H1 (cell line): ENCODE measurements around the gene PTPN1. TPM values are rescaled to one million over a fixed set of nuclear protein-coding genes. Genes with fewer than 3 reads are reported as not detected.
"Not testable (repeated sequence)": the region's sequence is repeated elsewhere in the genome, so short reads cannot be mapped to it uniquely, and the experiment has no call there.

Source experiments
- CTCF ChIA-PET: fragments of 300-600 bp; sonication (Branson Sonifier 250); formaldehyde crosslinking; loops from one replicate; lab custom pipeline; 2021; ENCODE audit not compliant: partially characterized antibody; lab: Charles Lee
- POLR2A ChIA-PET: fragments of 300-600 bp; sonication (Branson Sonifier 250); formaldehyde crosslinking; loops from one replicate; lab custom pipeline; 2021; ENCODE audit warnings: inconsistent platforms; ENCODE audit not compliant: partially characterized antibody; lab: Charles Lee
- DNase-seq, 2 experiments: peaks; one replicate each; pipeline versions ENCODE4 v3.0.0 to v3.0.0-alpha.2; 2010 to 2022; ENCODE audit warnings: low spot score in 2 of 2, low read depth in 1 of 2, mixed read lengths in 1 of 2
- FAIRE-seq: peaks from 2 replicates; lab custom pipeline; 2011; peaks lifted over from hg19 to GRCh38; lab: Jason Lieb, UNC
- H2AFZ ChIP-seq: 2 replicates; pipeline ENCODE4 v1.8.1; 2012; ENCODE audit warnings: low read length, inconsistent platforms
- H2AK5ac ChIP-seq: 2 replicates; pipeline ENCODE4 v1.6.1; 2013; ENCODE audit warnings: low read depth, low read length
- H2BK120ac ChIP-seq: replicated peaks from 2 replicates; pipeline ENCODE3; 2013; ENCODE audit warnings: low read depth, low read length, inconsistent platforms
- H2BK12ac ChIP-seq: 2 replicates; pipeline ENCODE4 v1.6.1; 2013; ENCODE audit warnings: low read depth, low read length
- H2BK15ac ChIP-seq: 2 replicates; pipeline ENCODE4 v1.6.1; 2013; ENCODE audit warnings: low read length
- H2BK20ac ChIP-seq: 2 replicates; pipeline ENCODE4 v1.6.1; 2013; ENCODE audit warnings: low read length
- H2BK5ac ChIP-seq: 2 replicates; pipeline ENCODE4 v1.6.1; 2013; ENCODE audit warnings: low read depth, low read length
- H3K14ac ChIP-seq: 2 replicates; pipeline ENCODE4 v1.6.1; 2013; ENCODE audit warnings: inconsistent platforms; ENCODE audit not compliant: insufficient read length
- H3K18ac ChIP-seq: 2 replicates; pipeline ENCODE4 v1.6.1; 2013; ENCODE audit warnings: low read length; ENCODE audit errors: extremely low read depth
- H3K23ac ChIP-seq: 2 replicates; pipeline ENCODE4 v1.6.1; 2013; ENCODE audit warnings: inconsistent platforms; ENCODE audit not compliant: insufficient read length
- H3K23me2 ChIP-seq: 2 replicates; pipeline ENCODE4 v1.6.1; 2013; ENCODE audit warnings: low read depth, low read length
- H3K27ac ChIP-seq: 2 replicates; pipeline ENCODE4 v1.6.1; 2011; ENCODE audit warnings: low read depth, low read length, inconsistent platforms
- H3K27me3 ChIP-seq, 4 experiments: replicated peaks in 1 of 4; 1 replicate in 1 of 4; 2 replicates in 3 of 4; pipeline versions ENCODE4 v1.6.1 to v1.8.1; 2011 to 2013; ENCODE audit warnings: low read length in 3 of 4, mild to moderate bottlenecking in 3 of 4, inconsistent platforms in 2 of 4, mixed read lengths in 2 of 4, moderate library complexity in 1 of 4; ENCODE audit not compliant: control insufficient read depth in 3 of 4, insufficient read depth in 3 of 4; ENCODE audit errors: extremely low read depth in 1 of 4
- H3K36me3 ChIP-seq, 4 experiments: 2 replicates each; pipeline versions ENCODE4 v1.6.1 to v1.8.1; 2011 to 2013; ENCODE audit warnings: mild to moderate bottlenecking in 4 of 4, low read length in 3 of 4, moderate library complexity in 2 of 4, control low read depth in 1 of 4, inconsistent platforms in 1 of 4; ENCODE audit not compliant: insufficient read depth in 4 of 4, control insufficient read depth in 2 of 4
- H3K4ac ChIP-seq: replicated peaks from 2 replicates; pipeline ENCODE3; 2013; ENCODE audit warnings: low read length, low read depth, mixed read lengths, inconsistent platforms; ENCODE audit not compliant: insufficient read length
- H3K4me1 ChIP-seq, 4 experiments: replicated peaks in 1 of 4; 1 replicate in 1 of 4; 2 replicates in 3 of 4; pipeline versions ENCODE4 v1.6.1 to v1.8.1; 2011 to 2013; ENCODE audit warnings: low read length in 3 of 4, inconsistent platforms in 2 of 4, mixed read lengths in 1 of 4; ENCODE audit not compliant: insufficient read depth in 4 of 4, control insufficient read depth in 3 of 4
- H3K4me2 ChIP-seq, 2 experiments: 2 replicates each; pipeline versions ENCODE4 v1.6.1 to v1.8.1; 2011 to 2013; ENCODE audit warnings: low read depth in 2 of 2, low read length in 2 of 2, control low read depth in 1 of 2, inconsistent platforms in 1 of 2, mild to moderate bottlenecking in 1 of 2; ENCODE audit not compliant: insufficient read depth in 1 of 2
- H3K4me3 ChIP-seq, 4 experiments: fragments of 200-600, 300-600 bp in 1 of 4; sonication (generic), shearing (Covaris generic), sonication (Bioruptor Twin) in 1 of 4; 2 replicates each; pipeline versions ENCODE4 v1.5.1 to v1.8.1; 2011 to 2016; ENCODE audit warnings: low read length in 4 of 4, low read depth in 3 of 4, control low read depth in 2 of 4, inconsistent platforms in 2 of 4, mild to moderate bottlenecking in 2 of 4, mixed read lengths in 1 of 4, moderate library complexity in 1 of 4; ENCODE audit not compliant: insufficient read depth in 2 of 4; ENCODE audit errors: extremely low read depth in 1 of 4
- H3K56ac ChIP-seq: replicated peaks from 2 replicates; pipeline ENCODE3; 2013; ENCODE audit warnings: low read depth, mild to moderate bottlenecking, mixed read lengths, low read length, inconsistent platforms; ENCODE audit not compliant: insufficient read length
- H3K79me1 ChIP-seq: 2 replicates; pipeline ENCODE4 v1.6.1; 2013; ENCODE audit warnings: low read depth, low read length, control low read depth
- H3K79me2 ChIP-seq, 2 experiments: 2 replicates each; pipeline versions ENCODE4 v1.6.1 to v1.8.1; 2012 to 2013; ENCODE audit warnings: low read length in 2 of 2, mild to moderate bottlenecking in 2 of 2, inconsistent platforms in 1 of 2; ENCODE audit not compliant: insufficient read depth in 2 of 2, control insufficient read depth in 1 of 2
- H3K9ac ChIP-seq, 4 experiments: replicated peaks in 1 of 4; 1 replicate in 1 of 4; 2 replicates in 3 of 4; pipeline versions ENCODE4 v1.6.1 to v1.8.1; 2011 to 2013; ENCODE audit warnings: low read depth in 3 of 4, low read length in 3 of 4, control low read depth in 2 of 4, mild to moderate bottlenecking in 2 of 4, moderate library complexity in 2 of 4, inconsistent platforms in 1 of 4; ENCODE audit errors: extremely low read depth in 1 of 4
- H3K9me3 ChIP-seq, 2 experiments: 2 replicates each; pipeline versions ENCODE4 v1.6.1 to v1.8.1; 2012 to 2013; ENCODE audit warnings: mild to moderate bottlenecking in 2 of 2, moderate library complexity in 2 of 2, control low read depth in 1 of 2, inconsistent platforms in 1 of 2, low read depth in 1 of 2, low read length in 1 of 2, mixed read lengths in 1 of 2; ENCODE audit not compliant: insufficient read depth in 2 of 2
- H4K20me1 ChIP-seq, 2 experiments: replicated peaks in 1 of 2; 2 replicates each; pipeline versions ENCODE3 to v1.8.1; 2011 to 2013; ENCODE audit warnings: inconsistent platforms in 2 of 2, low read length in 2 of 2, mild to moderate bottlenecking in 1 of 2; ENCODE audit not compliant: insufficient read depth in 2 of 2, control insufficient read depth in 1 of 2
- H4K5ac ChIP-seq: 2 replicates; pipeline ENCODE4 v1.6.1; 2013; ENCODE audit warnings: low read length, low read depth, mixed read lengths, inconsistent platforms; ENCODE audit not compliant: insufficient read length
- H4K8ac ChIP-seq: 2 replicates; pipeline ENCODE4 v1.8.0; 2013; ENCODE audit warnings: mild to moderate bottlenecking, moderate library complexity, low read length, inconsistent platforms; ENCODE audit not compliant: insufficient read depth; ENCODE audit errors: extremely low read depth
- H4K91ac ChIP-seq: replicated peaks from 2 replicates; pipeline ENCODE3; 2013; ENCODE audit warnings: low read length, mixed read lengths, inconsistent platforms; ENCODE audit not compliant: insufficient read length
- WGBS, 2 experiments: shearing (Covaris generic) in 1 of 2; methylation state at CpG; one replicate each; pipeline versions ENCODE4 v1.1.6 to v1.1.7; 2013 to 2015; ENCODE audit warnings: low lambda C conversion rate in 2 of 2, mixed read lengths in 2 of 2, inconsistent platforms in 1 of 2, low coverage in 1 of 2, missing lambda C conversion rate in 1 of 2; ENCODE audit not compliant: insufficient replicate concordance in 2 of 2, insufficient coverage in 1 of 2, insufficient read length in 1 of 2; ENCODE audit errors: extremely low coverage in 1 of 2, missing lambda C conversion rate in 1 of 2; 5-methylcytosine and 5-hydroxymethylcytosine counted together
- polyA plus RNA-seq, 7 experiments: library from polyadenylated mRNA; depleted of rRNA in 3 of 7; stranded (reverse) in 5 of 7; unstranded in 2 of 7; fragments of >200 nt in 5 of 7; fragments of 200-250 nt in 2 of 7; gene quantifications; 1 replicate in 5 of 7; 2 replicates in 1 of 7; 4 replicates in 1 of 7; pipeline versions ENCODE4 v1.2.1 to v1.2.3, GENCODE V29; 2011 to 2013; ENCODE audit warnings: missing spikeins in 2 of 7, mixed read lengths in 2 of 7
- total RNA-seq: library from RNA; stranded (reverse); fragmentation: NEBNext Ultra II Directional; extraction: Animal tissue kit (Norgen Biotek cat#: 25700); gene quantifications from 2 replicates; pipeline ENCODE4 v1.2.1, GENCODE V29; 2021

Gene PTPN1
- total and polyA plus RNA-seq, 2 of the 8 experiments (the other 6 are each of a cell fraction or from before 2014, with no cell fraction given): 18.6 to 32.1 TPM

DNA sequence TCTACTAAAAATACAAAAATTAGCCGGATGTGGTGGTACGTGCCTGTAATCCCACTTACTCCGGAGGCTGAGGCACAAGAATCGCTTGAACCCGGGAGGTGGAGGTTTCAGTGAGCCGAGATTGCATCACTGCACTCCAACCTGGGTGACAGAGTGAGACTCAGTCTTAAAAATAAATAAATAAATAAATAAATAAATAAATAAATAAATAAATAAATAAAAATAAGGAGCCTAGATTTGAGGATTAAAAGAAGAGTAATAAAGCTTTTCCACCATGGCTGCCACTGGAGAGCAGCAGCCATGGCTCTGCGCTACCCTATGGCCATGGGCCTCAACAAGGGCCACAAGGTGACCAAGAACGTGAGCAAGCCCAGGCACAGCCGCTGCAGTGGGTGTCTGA is 110.3 kb downstream of the PTPN1 start:
- H3K4me3 ChIP-seq, H3K18ac ChIP-seq, H3K4me1 ChIP-seq, H3K23ac ChIP-seq, H4K91ac ChIP-seq, H4K5ac ChIP-seq, H3K4ac ChIP-seq, H2BK15ac ChIP-seq, POLR2A ChIA-PET, H3K56ac ChIP-seq, H4K20me1 ChIP-seq, H3K27me3 ChIP-seq, H2BK12ac ChIP-seq, H3K79me1 ChIP-seq, DNase-seq, H3K36me3 ChIP-seq, H3K9ac ChIP-seq, H2BK5ac ChIP-seq, H2AK5ac ChIP-seq, H3K14ac ChIP-seq, H3K4me2 ChIP-seq, H2BK120ac ChIP-seq, FAIRE-seq, H2AFZ ChIP-seq, H3K23me2 ChIP-seq, H3K27ac ChIP-seq, H3K79me2 ChIP-seq, H3K9me3 ChIP-seq, H2BK20ac ChIP-seq, H4K8ac ChIP-seq: not testable (repeated sequence)
- CTCF ChIA-PET: interaction anchor here (0.6 to 1.9 kb wide), 2 partner anchors 10 to 267 kb away, joined by 5 to 7 read pairs; no protein-coding TSS in a partner anchor
- 94% methylated on average over 9 of the region's 9 CpGs; no CpG with 5 or more reads in 1 of the 2 experiments for WGBS, 2 experiments
